BLaER1 treated with 17β-estradiol and CSF1 and Interleukin-3, amounts not matched to agents 10 nM and 100 nM (cell line): ENCODE results near the gene AGBL3.

ENCODE experiments used
- H3K27ac ChIP-seq, 11 experiments: shearing (Covaris generic); formaldehyde crosslinking; 2 replicates each; pipeline ENCODE4 v1.8.1; 2022
- H3K27me3 ChIP-seq, 11 experiments: shearing (Covaris generic); formaldehyde crosslinking; 2 replicates each; pipeline ENCODE4 v1.8.1; 2022
- H3K36me3 ChIP-seq, 11 experiments: shearing (Covaris generic); formaldehyde crosslinking; 2 replicates each; pipeline ENCODE4 v1.8.1; 2022
- H3K4me1 ChIP-seq, 10 experiments: shearing (Covaris generic); formaldehyde crosslinking; 2 replicates each; pipeline ENCODE4 v1.8.1; 2022
- H3K4me2 ChIP-seq, 11 experiments: shearing (Covaris generic); formaldehyde crosslinking; 2 replicates each; pipeline ENCODE4 v1.8.1; 2022
- H3K4me3 ChIP-seq, 10 experiments: shearing (Covaris generic); formaldehyde crosslinking; 2 replicates each; pipeline ENCODE4 v1.8.1; 2022
- H3K9ac ChIP-seq, 11 experiments: shearing (Covaris generic); formaldehyde crosslinking; 2 replicates each; pipeline ENCODE4 v1.8.1; 2022
- H3K9me3 ChIP-seq, 11 experiments: shearing (Covaris generic); formaldehyde crosslinking; replicated peaks in 1 of 11; 2 replicates each; pipeline ENCODE4 v1.8.1; 2022
- H4K20me1 ChIP-seq, 11 experiments: shearing (Covaris generic); formaldehyde crosslinking; 2 replicates each; pipeline ENCODE4 v1.8.1; 2022
- Cebpa-rat ChIP-seq, 11 experiments: shearing (Covaris generic); IDR thresholded peaks; 2 replicates each; pipeline ENCODE4 v1.8.1; 2022

Gene AGBL3

DNA sequence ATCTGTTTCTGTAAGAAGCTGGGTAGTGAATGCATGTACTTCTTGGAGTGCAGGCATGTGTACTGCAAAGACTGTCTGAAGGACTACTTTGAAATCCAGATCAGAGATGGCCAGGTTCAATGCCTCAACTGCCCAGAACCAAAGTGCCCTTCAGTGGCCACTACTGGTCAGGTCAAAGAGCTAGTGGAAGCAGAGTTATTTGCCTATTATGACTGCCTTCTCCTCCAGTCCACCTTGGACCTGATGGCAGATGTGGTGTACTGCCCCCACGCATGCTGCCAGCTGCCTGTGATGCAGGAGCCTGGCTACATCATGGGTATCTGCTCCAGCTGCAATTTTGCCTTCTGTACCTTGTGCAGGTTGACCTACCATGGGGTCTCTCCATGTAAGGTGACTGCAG is 142.6 kb downstream of the AGBL3 start:
- H3K27ac ChIP-seq: no peak overlapping the region
- peaks cover 0 to 3% (median 0%) of the 10 kb centered on the region in 10 experiments; a peak in 2 of 20 replicates for H3K4me1 ChIP-seq
- H4K20me1 ChIP-seq: no peaks in the 10 kb centered on the region
- no peak for TF ChIP-seq Cebpa-rat (IDR thresholded peaks at IDR 0.05)
- H3K9me3 ChIP-seq: peaks cover 10 to 19% (median 17%) of the 10 kb centered on the region in 11 experiments
- H3K36me3 ChIP-seq: peaks cover 0 to 4% (median 0%) of the 10 kb centered on the region in 11 experiments; a peak in 2 of 22 replicates
- no peak overlapping the region for H3K9ac ChIP-seq
- H3K27me3 ChIP-seq: no peaks in the 10 kb centered on the region
- no peak overlapping the region for H3K4me3 ChIP-seq
- H3K4me2 ChIP-seq: no peak overlapping the region

DNA sequence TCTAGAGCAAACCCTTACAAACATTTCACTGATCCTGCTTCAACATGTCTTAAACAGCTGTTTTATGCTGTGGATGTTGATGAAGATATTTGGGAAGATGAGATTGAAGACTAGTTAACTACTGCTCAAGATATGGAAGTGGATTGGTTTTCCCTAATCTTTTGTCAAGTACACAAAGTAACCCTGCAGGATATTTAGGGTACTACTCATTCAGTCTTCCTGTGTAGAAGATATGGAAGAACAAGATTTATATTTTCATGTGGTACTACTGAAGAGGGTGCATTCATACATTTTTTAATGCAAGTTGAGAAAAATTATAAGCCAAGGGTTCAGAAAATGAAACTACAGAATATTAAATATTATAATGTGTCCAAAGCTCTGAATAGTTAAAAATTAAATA is 143.3 kb downstream of the AGBL3 start:
- no peak for TF ChIP-seq Cebpa-rat (IDR thresholded peaks at IDR 0.05)
- Histone ChIP-seq H3K27ac (no peak overlapping the region), H3K27me3 (no peaks in the 10 kb centered on the region), H4K20me1 (no peaks in the 10 kb centered on the region), H3K4me1 (peaks cover 0 to 3% (median 0%) of the 10 kb centered on the region in 10 experiments; a peak in 2 of 20 replicates), H3K4me3 (no peak overlapping the region), H3K4me2 (no peak overlapping the region), H3K9me3 (peaks cover 10 to 19% (median 17%) of the 10 kb centered on the region in 11 experiments), H3K9ac (no peak overlapping the region), H3K36me3 (peaks cover 0 to 4% (median 0%) of the 10 kb centered on the region in 11 experiments; a peak in 2 of 22 replicates)

GRCh38 chr7:135143885-135144668 is 157.8 kb downstream of the AGBL3 start:
- no peak for TF ChIP-seq Cebpa-rat (IDR thresholded peaks at IDR 0.05)
- peak overlapping the region in 1 of 11 experiments; percentile 2; a peak in 3 of 22 replicates for H3K4me2 ChIP-seq
- H3K9ac ChIP-seq: no peak overlapping the region
- H3K4me1 ChIP-seq: peaks cover 19 to 29% (median 22%) of the 10 kb centered on the region in 10 experiments
- H3K4me3 ChIP-seq: no peak overlapping the region
- H3K36me3 ChIP-seq: no peaks in the 10 kb centered on the region
- H3K9me3 ChIP-seq: no peaks in the 10 kb centered on the region
- no peaks in the 10 kb centered on the region for H4K20me1 ChIP-seq
- no peak overlapping the region for H3K27ac ChIP-seq
- H3K27me3 ChIP-seq: no peaks in the 10 kb centered on the region

DNA sequence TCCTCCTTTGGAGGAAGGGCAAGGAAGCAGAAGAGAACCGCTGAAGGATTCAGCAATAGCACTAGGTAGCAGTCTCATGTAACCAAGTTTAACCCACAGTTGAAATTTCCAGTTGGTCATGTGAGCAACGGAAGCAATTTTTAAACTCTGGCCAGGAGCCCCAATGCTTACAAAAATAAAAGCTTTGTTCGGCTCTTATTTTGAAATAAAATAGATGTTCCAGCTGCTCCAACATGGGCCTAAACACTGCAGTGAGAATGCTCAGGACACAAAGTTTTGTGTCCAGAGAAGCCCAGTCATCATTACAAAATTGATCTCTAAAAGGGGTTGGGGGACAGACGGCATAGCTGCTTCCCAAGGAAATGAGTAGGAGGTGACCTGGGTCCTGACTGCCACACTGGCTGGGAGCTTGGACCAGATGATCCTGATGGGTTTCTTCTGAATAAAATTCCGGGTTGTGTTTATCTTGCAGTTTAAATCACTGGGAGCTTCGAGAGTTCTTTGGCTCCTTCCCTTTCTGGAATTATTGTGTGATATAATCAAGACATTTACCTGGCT is 161.1 kb downstream of the AGBL3 start:
- Histone ChIP-seq H3K9ac (peak overlapping the region; percentile 60 to 84 (median 74)), H3K4me1 (peaks cover 44 to 61% (median 51%) of the 10 kb centered on the region in 10 experiments), H3K9me3 (peaks cover 0 to 6% (median 0%) of the 10 kb centered on the region in 11 experiments; a peak in 1 of 22 replicates), H3K4me2 (peak overlapping the region; percentile 80 to 96 (median 88)), H3K4me3 (peak overlapping the region; percentile 52 to 63 (median 56)), H3K36me3 (peaks cover 0 to 4% (median 0%) of the 10 kb centered on the region in 11 experiments; a peak in 1 of 22 replicates), H4K20me1 (no peaks in the 10 kb centered on the region), H3K27ac (peak overlapping the region; percentile 65 to 90 (median 85)), H3K27me3 (no peaks in the 10 kb centered on the region)
- no peak for TF ChIP-seq Cebpa-rat (IDR thresholded peaks at IDR 0.05)

DNA sequence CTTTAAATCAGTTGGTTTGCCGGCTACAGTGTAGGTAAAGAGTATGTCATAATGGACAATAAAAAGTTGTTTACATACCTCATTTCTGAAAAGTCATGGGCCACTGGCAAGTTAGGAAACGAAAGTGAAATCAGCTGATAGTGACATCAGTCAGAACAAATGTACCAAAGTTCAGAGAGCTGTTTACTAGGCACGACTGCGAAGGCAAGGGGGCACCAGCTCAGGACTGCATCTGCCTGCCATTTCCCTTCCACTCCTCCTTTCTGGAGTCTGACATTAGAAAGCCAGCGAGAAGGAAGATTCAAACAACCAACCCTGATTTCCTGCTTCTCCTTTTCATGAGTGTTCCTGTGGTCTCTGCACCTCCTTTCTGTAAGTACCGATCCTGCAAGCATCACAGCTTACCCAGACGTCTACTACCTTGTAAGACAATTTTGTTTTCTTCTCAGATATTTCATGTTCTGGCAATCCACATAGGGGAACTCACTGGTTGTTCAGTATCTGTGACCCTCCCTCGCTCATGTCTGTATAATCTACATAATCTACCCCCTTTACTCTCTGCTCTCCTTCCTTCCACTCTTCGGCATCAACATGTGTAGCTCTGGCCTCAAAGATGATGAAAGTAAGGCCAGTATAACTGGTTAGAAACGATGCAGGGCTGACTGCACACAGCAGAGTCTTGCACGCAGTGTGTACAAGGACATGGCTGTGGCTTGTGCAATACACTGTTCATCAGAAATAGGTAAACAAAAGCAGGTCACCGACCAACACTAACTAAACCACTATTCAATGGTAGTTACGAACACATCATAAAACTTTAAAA is 161.8 kb downstream of the AGBL3 start, which contains the start of gene TMEM140:
TMEM140 (plus strand) TSS at position 174 of the 823 bp plus-strand sequence. CDS start 16,370 bp downstream, outside the sequence.
- Histone ChIP-seq H3K9ac (peak within 1 kb of the TSS; percentile 60 to 84 (median 74)), H3K27me3 (no peaks in the 10 kb centered on the region), H4K20me1 (no peaks in the 10 kb centered on the region), H3K4me3 (peak within 1 kb of the TSS; percentile 52 to 63 (median 56)), H3K9me3 (peaks cover 0 to 6% (median 5%) of the 10 kb centered on the region in 11 experiments; a peak in 8 of 22 replicates), H3K36me3 (peaks cover 0 to 11% (median 0%) of the 10 kb centered on the region in 11 experiments; a peak in 2 of 22 replicates), H3K27ac (peak within 1 kb of the TSS; percentile 65 to 90 (median 85)), H3K4me2 (peak within 1 kb of the TSS; percentile 80 to 96 (median 88)), H3K4me1 (peaks cover 47 to 66% (median 52%) of the 10 kb centered on the region in 10 experiments)
- TF ChIP-seq Cebpa-rat (IDR thresholded peaks at IDR 0.05): peak in 3 of 11 experiments; percentile 15 to 42 (median 20); a peak in 2 of 22 replicates

DNA sequence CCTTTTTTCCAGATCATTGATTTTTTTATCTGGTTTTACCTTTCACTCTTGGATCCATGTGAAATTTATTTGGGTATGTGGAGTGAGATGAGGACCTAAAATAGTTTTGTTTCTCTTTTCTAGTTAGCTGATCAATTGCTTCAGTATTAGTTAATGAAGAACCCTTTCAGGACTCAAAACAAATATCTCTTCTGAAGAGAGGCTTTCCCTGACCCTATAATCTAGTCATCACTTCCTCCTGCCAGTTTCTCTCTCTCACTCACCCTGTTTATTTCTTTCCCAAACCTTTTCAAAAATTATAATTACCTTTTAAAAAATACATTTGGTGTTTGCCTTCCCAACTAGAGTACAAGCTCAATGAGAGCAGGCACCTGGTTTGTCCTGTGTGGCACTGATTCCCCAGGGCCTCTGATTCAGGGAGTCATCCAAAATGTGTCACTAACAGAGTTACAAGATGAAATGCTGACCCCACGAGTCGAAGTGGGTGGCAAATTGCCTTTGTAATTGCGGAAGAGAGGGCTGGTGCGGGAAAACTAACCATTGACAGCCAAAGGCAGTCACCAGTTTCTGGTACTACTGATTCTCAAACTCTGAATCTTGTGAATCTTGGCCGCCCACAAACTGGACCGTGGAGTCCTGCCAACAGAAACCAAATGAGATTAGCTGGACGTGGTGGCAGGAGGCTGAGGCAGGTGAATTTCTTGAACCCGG is 163.9 kb downstream of the AGBL3 start:
- peak overlapping the region in 4 of 11 experiments; percentile 24 to 69 (median 48); a peak in 7 of 22 replicates for H3K9ac ChIP-seq
- peak overlapping the region in 9 of 11 experiments; percentile 54 to 88 (median 63); a peak in 12 of 22 replicates for H3K27ac ChIP-seq
- peaks cover 11 to 27% (median 21%) of the 10 kb centered on the region in 11 experiments; a peak in 21 of 22 replicates for H3K9me3 ChIP-seq
- peak overlapping the region in 10 of 11 experiments; percentile 60 to 96 (median 78); a peak in 15 of 22 replicates for H3K4me2 ChIP-seq
- no peak for TF ChIP-seq Cebpa-rat (IDR thresholded peaks at IDR 0.05)
- peaks cover 47 to 58% (median 52%) of the 10 kb centered on the region in 10 experiments for H3K4me1 ChIP-seq
- H3K36me3 ChIP-seq: peaks cover 0 to 13% (median 0%) of the 10 kb centered on the region in 11 experiments; a peak in 3 of 22 replicates
- peak overlapping the region in 2 of 10 experiments; percentile 36 to 61; a peak in 4 of 20 replicates for H3K4me3 ChIP-seq
- no peaks in the 10 kb centered on the region for H3K27me3 ChIP-seq
- H4K20me1 ChIP-seq: no peaks in the 10 kb centered on the region

GRCh38 chr7:135151132-135151531 is 164.8 kb downstream of the AGBL3 start:
- H4K20me1 ChIP-seq: no peaks in the 10 kb centered on the region
- no peak for TF ChIP-seq Cebpa-rat (IDR thresholded peaks at IDR 0.05)
- peaks cover 0 to 20% (median 8%) of the 10 kb centered on the region in 11 experiments; a peak in 12 of 22 replicates for H3K36me3 ChIP-seq
- H3K4me2 ChIP-seq: peak overlapping the region; percentile 36 to 96 (median 78)
- peak overlapping the region in 10 of 11 experiments; percentile 4 to 88 (median 60); a peak in 18 of 22 replicates for H3K27ac ChIP-seq
- H3K9ac ChIP-seq: peak overlapping the region in 8 of 11 experiments; percentile 1 to 69 (median 46); a peak in 9 of 22 replicates
- H3K4me1 ChIP-seq: peaks cover 47 to 58% (median 52%) of the 10 kb centered on the region in 10 experiments
- no peaks in the 10 kb centered on the region for H3K27me3 ChIP-seq
- H3K4me3 ChIP-seq: peak overlapping the region in 5 of 10 experiments; percentile 1 to 61 (median 19); a peak in 6 of 20 replicates
- peaks cover 20 to 36% (median 30%) of the 10 kb centered on the region in 11 experiments for H3K9me3 ChIP-seq
